ENCODE measurements around the gene CACNA1H. TPM values are rescaled to one million over a fixed set of nuclear protein-coding genes. Genes with fewer than 3 reads are reported as not detected.

CACNA1H gene
- polyA plus RNA-seq, 1 donor from 2014 or later, result not detected

DNA sequence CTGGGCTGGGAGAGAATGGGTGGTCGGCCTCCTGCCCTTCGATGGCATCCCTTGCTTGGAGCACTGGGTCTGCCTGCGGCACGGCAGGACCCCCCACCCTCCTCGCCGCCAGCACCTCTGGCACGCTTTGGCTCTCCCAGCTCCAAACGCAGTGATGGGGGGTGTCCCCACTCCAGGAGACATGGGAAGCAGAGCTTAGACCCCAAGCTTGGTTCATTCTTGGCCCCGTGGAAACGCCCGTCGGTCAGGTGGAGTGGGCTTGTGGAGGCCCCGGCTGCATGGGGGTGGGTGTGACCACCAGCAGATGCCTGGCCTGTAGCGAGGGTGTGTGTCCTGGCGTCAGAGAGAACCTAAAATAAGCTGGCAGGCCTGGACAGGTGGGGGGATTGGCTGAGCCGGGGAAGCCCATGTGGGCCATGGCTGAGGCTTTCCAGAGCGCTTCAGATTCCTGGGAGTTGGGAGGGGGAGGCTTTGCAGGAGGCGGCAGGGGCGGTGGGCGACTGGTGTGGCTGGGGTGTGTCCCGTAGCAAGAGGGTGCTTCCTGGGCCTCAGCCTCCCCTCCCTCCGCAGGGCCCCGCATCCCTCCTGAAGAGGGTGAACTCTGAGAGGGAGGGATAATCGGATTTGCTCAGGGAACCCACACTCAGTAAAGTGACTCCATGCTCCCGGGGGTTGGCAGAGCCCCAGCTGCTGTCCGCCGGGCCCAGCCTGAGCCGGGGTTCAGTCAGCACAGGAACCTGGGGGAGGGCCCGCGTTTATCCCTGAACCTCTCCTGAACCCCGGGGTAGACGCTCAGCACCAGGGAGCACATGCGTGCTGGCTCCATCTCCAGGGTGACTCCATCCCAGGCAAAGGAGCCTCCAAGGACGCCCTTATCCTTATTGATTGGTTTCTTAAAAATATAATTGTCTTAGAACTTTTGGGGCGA, 3.4 kb downstream of the CACNA1H start:
- Mint-ChIP-seq H3K4me3 (no peak overlapping the region), H3K27me3 (peaks cover 23% of the 10 kb centered on the region), H3K9me3 (no peaks in the 10 kb centered on the region), H3K4me1 (no peaks in the 10 kb centered on the region), H3K27ac (peak overlapping the region in 1 of 3 donors; percentile 48), H3K36me3 (no peaks in the 10 kb centered on the region)

DNA sequence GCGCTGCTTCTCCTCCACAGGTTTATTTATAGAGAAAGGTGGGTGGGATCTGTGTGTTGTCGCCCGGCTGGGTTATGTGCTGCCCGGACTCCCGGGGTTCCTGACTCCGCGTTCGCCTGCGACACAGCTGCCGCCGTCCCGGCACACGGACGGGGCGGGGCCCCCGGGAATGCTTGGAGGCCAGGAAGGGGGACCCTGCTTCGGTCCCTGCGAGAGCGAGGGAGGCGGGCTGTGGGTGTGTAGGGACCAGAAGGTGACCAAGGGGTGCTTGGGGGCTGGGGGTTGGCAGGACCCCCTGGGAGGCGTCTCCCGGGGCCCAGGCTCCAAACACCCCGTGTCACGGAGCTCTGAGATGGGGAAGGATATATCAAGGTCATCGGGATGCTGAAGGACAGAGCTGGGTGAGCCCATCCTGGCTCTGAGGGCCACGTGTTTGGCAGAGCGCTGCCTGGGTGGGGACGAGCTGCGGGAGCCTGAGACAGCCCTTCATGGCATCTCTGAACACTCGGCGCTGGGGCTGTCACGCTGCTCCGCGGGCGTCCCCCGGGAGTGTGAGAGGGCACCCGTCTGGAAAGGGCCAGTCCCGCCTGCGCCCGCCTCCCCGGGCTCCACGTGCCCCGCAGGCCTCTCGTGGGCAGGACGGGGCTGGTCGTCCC, 4.2 kb downstream of the CACNA1H start:
- Mint-ChIP-seq H3K4me3 (no peak overlapping the region), H3K36me3 (no peaks in the 10 kb centered on the region), H3K9me3 (no peaks in the 10 kb centered on the region), H3K27ac (no peak overlapping the region), H3K27me3 (peaks cover 22% of the 10 kb centered on the region), H3K4me1 (no peaks in the 10 kb centered on the region)

DNA sequence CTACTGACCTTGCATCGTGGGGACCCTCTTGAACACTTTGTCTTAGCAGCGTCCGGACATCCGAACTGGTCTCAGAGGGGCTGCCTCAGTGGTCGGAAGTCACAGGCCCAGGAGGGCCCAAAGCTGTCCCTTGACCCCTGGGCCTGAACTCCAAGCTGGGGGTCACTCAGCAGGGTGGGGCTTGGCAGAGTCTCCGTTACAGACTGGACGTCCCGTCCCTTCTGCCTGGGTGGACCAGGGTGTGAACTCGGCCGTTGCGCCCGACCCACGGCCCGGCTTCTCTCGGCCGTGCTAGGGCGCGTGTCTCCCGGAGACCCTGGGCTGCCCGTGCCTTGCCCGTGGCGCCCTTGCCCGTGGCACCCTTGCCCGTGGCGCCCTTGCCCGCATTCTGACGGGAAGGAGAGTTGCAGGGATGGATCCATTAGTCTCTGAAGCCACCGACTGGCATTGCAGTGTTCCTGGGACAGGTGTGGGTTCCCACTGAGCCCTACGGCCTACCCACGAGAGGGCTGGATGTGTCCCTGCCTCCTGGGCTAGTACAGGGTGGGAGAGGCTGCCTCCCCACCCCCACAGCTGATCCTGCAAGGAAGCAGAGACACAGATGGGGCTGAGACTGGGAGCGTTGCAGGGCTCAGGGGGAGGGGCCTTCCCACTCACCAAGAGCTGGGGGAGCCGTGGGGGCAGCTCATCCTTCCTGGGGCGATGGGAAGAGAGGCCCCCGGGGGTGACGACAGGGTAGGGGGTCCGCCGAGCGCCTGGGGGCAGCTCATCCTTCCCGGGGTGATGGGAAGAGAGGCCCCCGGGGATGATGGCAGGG, 4.9 kb downstream of the CACNA1H start:
- Mint-ChIP-seq H3K27ac (no peak overlapping the region), H3K27me3 (peaks cover 22% of the 10 kb centered on the region), H3K36me3 (no peaks in the 10 kb centered on the region), H3K9me3 (no peaks in the 10 kb centered on the region), H3K4me3 (no peak overlapping the region), H3K4me1 (no peaks in the 10 kb centered on the region)

DNA sequence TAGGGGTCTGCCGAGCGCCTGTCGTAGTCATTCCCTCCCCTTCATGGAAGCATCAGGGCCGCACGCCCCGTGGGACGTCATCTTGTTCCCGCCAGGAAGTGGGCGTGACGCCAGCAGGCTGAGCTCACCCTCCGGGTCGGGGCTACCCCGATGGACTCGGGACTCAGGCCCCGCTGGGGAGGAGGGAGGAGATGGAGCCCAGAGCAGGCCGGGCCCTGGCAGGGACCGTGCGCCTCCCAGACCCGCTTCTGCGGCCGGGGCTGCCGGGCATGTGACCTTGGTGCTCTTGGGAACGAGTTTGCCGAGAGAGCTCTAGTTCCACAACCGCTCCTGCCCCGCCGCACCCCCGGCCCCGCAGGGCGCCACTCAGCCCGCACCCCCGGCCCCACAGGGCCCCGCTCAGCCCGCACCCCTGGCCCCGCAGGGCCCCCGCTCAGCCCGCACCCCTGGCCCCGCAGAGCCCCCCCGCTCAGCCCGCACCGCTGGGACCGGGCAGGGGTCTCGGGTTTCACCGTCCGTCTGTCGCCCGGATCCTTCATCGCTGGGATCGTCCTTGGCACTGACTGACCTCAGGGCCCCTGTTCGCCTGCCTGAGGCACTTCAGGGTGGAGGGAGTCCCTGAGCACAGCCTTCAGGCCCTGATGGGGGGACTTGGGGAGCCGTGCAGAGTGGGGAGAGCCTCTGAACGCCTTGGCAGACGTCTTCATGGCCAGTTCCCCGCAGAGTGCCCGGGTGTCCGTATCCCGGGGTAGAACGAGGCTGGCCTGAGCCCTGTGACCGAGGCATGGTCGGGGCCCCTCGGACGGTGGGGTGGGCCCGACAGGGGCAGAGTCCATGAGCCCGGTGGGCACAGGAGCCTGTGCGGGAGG, 5.8 kb downstream of the CACNA1H start:
- H3K4me1 Mint-ChIP-seq, result no peaks in the 10 kb centered on the region
- H3K36me3 Mint-ChIP-seq, result no peaks in the 10 kb centered on the region
- peaks cover 22% of the 10 kb centered on the region for H3K27me3 Mint-ChIP-seq
- no peak overlapping the region for H3K4me3 Mint-ChIP-seq
- H3K9me3 Mint-ChIP-seq, result no peaks in the 10 kb centered on the region
- no peak overlapping the region for H3K27ac Mint-ChIP-seq

DNA sequence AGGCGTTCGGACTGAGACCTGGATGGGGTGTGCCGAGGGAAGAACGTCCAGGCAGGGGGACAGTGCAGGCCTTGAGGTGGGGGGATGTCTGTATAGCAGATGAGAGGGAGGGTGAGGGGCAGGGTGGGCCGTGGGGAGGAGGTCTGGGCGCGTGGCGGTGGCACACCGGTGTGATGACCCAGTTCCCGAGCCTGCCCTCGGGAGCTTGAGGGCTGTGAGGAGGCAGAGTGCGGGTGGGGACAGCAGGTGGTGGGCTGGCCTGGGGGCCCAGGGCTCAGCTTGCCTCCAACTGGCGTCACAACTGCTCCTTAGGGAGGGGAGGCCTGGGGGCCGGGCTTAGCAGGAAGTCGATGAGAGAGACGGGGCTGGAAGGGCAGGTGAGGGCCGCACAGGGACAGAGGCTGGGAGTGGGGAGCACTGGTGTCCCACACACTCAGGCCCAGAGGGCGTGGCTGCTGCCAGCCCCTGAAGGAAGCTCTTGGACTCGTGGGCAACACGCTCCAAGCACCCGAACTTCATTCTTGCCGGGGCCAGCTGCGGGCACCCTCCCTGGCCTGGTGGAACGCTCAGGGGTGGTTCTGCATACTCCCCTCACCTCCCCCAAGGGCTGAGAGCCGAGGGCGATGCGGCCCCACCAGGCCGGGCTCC, 6.5 kb downstream of the CACNA1H start:
- Mint-ChIP-seq H3K4me3 (no peak overlapping the region), H3K36me3 (no peaks in the 10 kb centered on the region), H3K9me3 (no peaks in the 10 kb centered on the region)

DNA sequence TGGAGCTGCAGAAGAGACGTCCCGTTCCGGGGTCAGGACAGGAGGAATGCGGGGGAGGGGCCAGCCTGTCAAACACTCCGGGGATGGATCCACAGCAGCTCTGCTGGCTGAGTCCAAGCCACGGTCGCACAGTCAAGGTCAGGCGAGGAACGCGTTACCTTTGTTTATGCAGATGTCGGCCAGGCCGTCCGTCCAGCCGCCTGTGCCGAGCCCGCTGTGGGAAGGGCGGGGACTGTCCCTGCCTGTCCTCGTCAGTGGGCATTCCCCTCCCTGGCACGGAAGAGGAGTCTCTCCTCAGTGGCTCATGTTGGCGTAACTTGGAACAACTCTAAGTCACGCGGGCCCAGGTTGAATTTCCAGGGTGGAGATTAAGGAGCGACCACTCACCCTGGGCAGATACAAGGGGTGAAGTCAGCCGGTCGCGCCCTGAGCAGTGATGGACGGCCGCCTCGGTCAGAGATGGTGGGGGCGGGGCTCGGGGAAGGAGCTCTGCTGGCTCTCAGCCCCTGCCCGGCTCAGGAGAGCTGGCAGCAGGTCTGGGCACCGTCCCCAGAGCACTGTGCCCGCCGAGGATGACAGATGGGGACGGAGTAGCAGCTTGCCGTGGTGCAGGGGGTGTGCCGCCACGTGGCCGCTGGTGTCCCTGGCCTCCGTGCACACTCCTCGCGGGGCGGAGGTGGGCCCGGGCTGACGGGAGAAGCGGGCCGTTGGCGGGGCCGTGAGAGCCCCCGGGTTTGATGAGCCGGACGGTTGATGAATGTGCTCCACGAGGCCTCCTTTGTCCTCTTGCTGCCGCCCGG, 7.3 kb downstream of the CACNA1H start:
- H3K27me3 Mint-ChIP-seq, result peaks cover 18% of the 10 kb centered on the region
- H3K4me1 Mint-ChIP-seq, result no peaks in the 10 kb centered on the region
- H3K9me3 Mint-ChIP-seq, result no peaks in the 10 kb centered on the region
- H3K36me3 Mint-ChIP-seq, result no peaks in the 10 kb centered on the region
- no peak overlapping the region for H3K4me3 Mint-ChIP-seq
- H3K27ac Mint-ChIP-seq, result no peak overlapping the region

More for the DNA sequence above, 6.5 kb downstream of the CACNA1H start:
- Mint-ChIP-seq H3K27me3 (peaks cover 20% of the 10 kb centered on the region), H3K4me1 (no peaks in the 10 kb centered on the region), H3K27ac (no peak overlapping the region)

DNA sequence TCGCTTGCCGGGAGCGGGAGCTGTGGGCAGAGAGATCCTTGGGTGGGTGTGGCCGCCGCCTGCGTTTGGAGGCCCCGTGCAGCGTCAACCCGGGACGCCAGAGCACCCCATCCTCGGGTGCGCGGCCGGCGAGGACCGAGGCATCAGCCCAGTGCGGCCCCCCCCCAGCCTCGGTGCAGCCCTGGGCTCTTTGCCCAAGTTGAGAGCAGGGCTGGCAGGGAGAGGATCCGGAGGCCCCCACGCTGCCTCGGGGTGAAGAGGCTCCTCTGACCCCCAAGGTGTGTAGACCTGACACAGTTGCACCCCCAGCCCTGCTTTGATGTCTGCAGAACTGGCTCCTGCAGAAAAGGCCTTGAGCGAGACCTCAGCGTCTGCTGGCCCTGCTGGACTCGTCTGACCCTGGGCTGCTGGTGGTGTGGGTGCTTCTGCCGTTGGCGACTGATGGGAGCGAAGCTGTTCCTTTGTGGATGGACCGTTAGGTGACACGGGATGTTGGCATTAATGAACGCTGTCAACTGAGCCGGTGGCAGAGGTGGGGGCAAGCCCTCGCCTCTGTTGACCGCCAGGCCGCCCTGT, 8.0 kb downstream of the CACNA1H start:
- no peak overlapping the region for H3K27ac Mint-ChIP-seq
- peaks cover 11% of the 10 kb centered on the region for H3K27me3 Mint-ChIP-seq
- no peaks in the 10 kb centered on the region for H3K36me3 Mint-ChIP-seq
- no peaks in the 10 kb centered on the region for H3K4me1 Mint-ChIP-seq
- H3K9me3 Mint-ChIP-seq, result no peaks in the 10 kb centered on the region
- no peak overlapping the region for H3K4me3 Mint-ChIP-seq

DNA sequence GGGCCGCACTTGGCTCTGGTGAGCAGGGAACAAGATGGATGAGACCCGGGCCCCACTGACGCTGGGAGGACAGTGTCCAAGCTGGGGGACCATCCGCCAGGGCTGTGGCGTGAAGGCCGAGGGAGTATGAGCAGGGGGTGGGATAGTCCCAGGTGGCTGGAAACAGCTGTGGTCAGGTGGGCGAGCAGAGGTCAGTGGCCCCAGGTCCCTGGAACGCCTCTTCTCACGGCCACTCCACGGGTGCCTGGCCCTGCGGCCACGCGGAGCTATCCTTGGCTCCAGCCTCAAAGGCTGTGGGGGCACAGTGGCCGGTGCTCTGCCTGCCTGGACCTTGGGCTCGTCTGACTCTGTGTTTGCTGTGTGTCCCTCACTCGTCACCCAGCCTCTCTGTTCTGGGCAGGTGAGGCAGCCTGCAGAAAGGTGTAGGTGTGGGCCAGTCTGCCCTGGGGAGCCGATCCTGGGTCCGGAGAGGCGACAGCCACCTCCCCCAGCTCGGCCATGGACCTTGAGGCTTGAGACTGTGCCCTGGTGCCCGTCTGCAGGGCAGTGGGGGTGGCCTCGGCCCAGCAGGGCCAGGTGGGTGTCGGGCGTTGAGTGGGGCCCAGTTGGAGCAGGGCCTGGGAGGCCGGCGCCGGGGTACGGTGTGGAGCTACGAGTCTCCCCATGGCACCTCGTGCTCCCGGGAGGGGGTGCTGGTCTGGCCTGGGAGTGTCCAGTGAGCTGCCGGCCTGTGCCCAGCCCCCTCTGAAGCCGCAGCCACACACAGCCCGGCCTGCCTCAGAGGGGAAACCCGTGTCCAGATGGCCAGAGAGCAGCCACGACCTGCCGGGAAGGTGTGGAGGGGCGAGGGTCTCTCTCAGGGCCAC, 10.0 kb downstream of the CACNA1H start:
- Mint-ChIP-seq H3K36me3 (no peaks in the 10 kb centered on the region), H3K4me3 (no peak overlapping the region), H3K9me3 (no peaks in the 10 kb centered on the region), H3K27me3 (peaks cover 4% of the 10 kb centered on the region), H3K27ac (no peak overlapping the region), H3K4me1 (no peaks in the 10 kb centered on the region)

DNA sequence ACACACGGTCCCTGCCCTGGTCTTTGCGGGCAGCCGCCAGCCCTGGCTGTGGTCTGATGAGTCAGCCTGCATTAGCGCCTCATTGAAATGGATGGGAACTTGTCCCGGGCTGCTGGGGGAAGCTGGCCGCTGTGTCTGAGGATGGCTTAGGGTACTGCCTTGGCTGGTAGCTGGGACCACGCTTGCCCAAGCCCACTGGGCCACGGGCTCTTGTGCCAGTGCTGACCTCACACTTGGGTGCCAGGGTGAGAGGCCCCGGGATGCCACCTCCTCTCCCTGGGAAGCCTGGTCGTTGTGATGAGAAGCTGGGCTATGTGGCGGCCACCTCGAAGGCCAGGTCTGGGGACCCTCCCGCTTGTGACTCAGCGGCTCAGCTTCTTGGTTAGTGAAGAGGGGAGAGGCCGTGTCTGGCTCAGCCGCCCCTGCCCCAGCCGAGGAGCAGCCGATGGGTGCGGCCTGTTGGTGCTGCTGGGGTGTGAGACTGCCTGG, 10.7 kb downstream of the CACNA1H start:
- Mint-ChIP-seq H3K9me3 (no peaks in the 10 kb centered on the region), H3K27me3 (peaks cover 4% of the 10 kb centered on the region), H3K4me3 (no peak overlapping the region), H3K27ac (no peak overlapping the region), H3K4me1 (no peaks in the 10 kb centered on the region), H3K36me3 (no peaks in the 10 kb centered on the region)

DNA sequence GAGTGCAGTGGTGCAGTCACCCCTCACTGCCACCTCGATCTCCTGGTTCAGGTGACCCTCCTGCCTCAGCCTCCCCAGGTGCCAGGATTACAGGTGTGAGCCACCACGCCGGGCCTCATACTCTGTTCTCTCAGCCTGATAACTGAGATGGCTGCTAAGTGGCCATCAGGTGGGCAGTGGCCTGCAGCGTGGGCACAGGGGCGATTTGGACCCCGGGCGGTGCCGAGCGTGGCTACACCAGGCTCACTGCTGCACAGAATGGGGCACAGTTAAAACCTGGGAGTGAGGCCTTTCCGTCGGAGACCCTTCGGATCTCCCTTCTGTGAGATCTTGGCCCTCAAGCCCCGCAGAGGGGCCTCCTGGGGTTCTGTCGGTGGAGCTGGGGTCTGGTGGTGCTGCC, 11.5 kb downstream of the CACNA1H start:
- Mint-ChIP-seq H3K9me3 (no peaks in the 10 kb centered on the region), H3K36me3 (no peaks in the 10 kb centered on the region), H3K27me3 (peaks cover 4% of the 10 kb centered on the region), H3K4me3 (no peak overlapping the region), H3K4me1 (no peaks in the 10 kb centered on the region), H3K27ac (peak overlapping the region in 1 of 3 donors; percentile 46)

DNA sequence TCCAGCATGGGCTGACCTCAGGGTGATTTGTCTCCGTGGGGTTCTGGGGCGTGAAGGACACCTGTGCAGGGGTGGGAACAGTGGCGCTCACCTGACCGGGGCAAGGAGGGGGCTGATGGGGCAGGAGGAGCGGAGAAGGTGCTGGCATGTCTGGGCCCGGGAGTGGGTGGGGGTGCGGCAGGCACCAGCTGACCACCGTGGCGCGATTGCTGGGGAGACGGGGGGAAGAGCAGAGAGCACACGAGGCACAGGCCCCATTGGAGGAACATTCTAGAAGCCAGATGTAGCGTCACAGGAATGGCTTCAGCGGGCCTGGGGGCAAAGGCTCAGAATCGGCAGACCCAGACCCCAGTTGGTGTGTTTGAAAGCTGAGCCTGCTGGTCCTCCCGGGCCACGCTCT, 12.1 kb downstream of the CACNA1H start:
- H3K36me3 Mint-ChIP-seq, result no peaks in the 10 kb centered on the region

DNA sequence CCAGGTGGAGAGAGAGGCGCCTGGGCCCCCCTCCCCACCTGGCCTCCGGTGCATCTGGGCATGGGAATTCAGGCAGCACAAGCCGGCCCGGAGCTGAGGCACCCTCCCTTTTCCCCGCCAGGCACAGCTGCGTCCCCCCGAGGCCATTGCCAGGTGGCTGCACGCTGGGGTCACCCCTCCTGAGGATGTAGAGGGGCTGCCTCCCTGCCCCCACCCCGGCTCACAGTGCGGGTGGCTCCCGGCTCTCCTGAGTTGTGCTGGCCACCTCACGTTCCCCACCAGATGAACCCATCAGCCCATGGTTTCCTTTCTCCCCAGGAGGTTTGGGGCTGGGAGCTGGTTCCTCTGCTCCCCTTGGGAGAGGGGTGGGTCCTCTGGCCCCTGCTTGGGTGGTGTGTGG, 12.6 kb downstream of the CACNA1H start:
- no peaks in the 10 kb centered on the region for H3K4me1 Mint-ChIP-seq

More for the DNA sequence above, 12.1 kb downstream of the CACNA1H start:
- no peaks in the 10 kb centered on the region for H3K4me1 Mint-ChIP-seq
- H3K4me3 Mint-ChIP-seq, result no peak overlapping the region
- H3K27ac Mint-ChIP-seq, result no peak overlapping the region
- no peaks in the 10 kb centered on the region for H3K9me3 Mint-ChIP-seq
- H3K27me3 Mint-ChIP-seq, result peaks cover 2% of the 10 kb centered on the region

More for the DNA sequence above, 12.6 kb downstream of the CACNA1H start:
- H3K36me3 Mint-ChIP-seq, result no peaks in the 10 kb centered on the region
- no peak overlapping the region for H3K27ac Mint-ChIP-seq
- no peaks in the 10 kb centered on the region for H3K9me3 Mint-ChIP-seq
- no peak overlapping the region for H3K4me3 Mint-ChIP-seq
- no peaks in the 10 kb centered on the region for H3K27me3 Mint-ChIP-seq
